GM21367 (cell line): ENCODE data around the gene DNAI2.

Experiments
- ATAC-seq: cut with Tn5 transposase; IDR thresholded peaks from one replicate; pipeline ENCODE4 v1.9.1; 2021; ENCODE audit not compliant: unreplicated experiment

Gene DNAI2

GRCh38 chr17:74299226-74300009 lies 25.4 kb downstream of the DNAI2 start:
- no peak for ATAC-seq

GRCh38 chr17:74303305-74303704 lies 29.3 kb downstream of the DNAI2 start:
- no peak for ATAC-seq

- no peak for ATAC-seq
These were observed 30.1 kb downstream of the DNAI2 start for GRCh38 chr17:74304184-74304583.

GRCh38 chr17:74305865-74306654 lies 32.0 kb downstream of the DNAI2 start:
- ATAC-seq = no peak

- no peak for ATAC-seq
These were observed 34.1 kb downstream of the DNAI2 start for GRCh38 chr17:74307984-74308773.

- ATAC-seq = no peak
These were observed 35.9 kb downstream of the DNAI2 start for GRCh38 chr17:74309902-74310301.

GRCh38 chr17:74314877-74315276 lies 40.8 kb downstream of the DNAI2 start:
- no peak for ATAC-seq

GRCh38 chr17:74316220-74316619 lies 42.2 kb downstream of the DNAI2 start:
- no peak for ATAC-seq

- no peak for ATAC-seq
These were observed 43.0 kb downstream of the DNAI2 start for GRCh38 chr17:74317071-74317470.

GRCh38 chr17:74318391-74318790 lies 44.4 kb downstream of the DNAI2 start:
- no peak for ATAC-seq

GRCh38 chr17:74324521-74324920 lies 50.5 kb downstream of the DNAI2 start:
- ATAC-seq = no peak

- no peak for ATAC-seq
These were observed 51.3 kb downstream of the DNAI2 start for GRCh38 chr17:74325376-74325742.

- ATAC-seq = no peak
These were observed 51.8 kb downstream of the DNAI2 start, which contains the start of gene KIF19 for GRCh38 chr17:74325743-74326379. Gene KIF19 (plus strand): TSS chr17:74326226. CDS start chr17:74326350, 124 bp downstream.

GRCh38 chr17:74326506-74326905 lies 52.5 kb downstream of the DNAI2 start:
- ATAC-seq = no peak

- ATAC-seq = no peak
These were observed 54.5 kb downstream of the DNAI2 start for GRCh38 chr17:74328487-74328886.

- no peak for ATAC-seq
These were observed 55.3 kb downstream of the DNAI2 start for GRCh38 chr17:74329378-74329777.

GRCh38 chr17:74330446-74330845 lies 56.4 kb downstream of the DNAI2 start:
- ATAC-seq = no peak

GRCh38 chr17:74332017-74332650 lies 58.1 kb downstream of the DNAI2 start:
- no peak for ATAC-seq

- ATAC-seq = no peak
These were observed 58.8 kb downstream of the DNAI2 start for GRCh38 chr17:74332763-74333283.

- ATAC-seq = no peak
These were observed 60.5 kb downstream of the DNAI2 start for GRCh38 chr17:74334393-74335039.
